Keratinocyte (primary cell): ENCODE results near the gene CRHR2. TPM values are rescaled to one million over a fixed set of nuclear protein-coding genes. Genes with fewer than 3 reads are reported as not detected.

ENCODE experiments used
- DNase-seq: peaks from one replicate; pipeline ENCODE4 v3.0.0-alpha.2; 2011; ENCODE audit warnings: low read depth, missing footprints, low spot score
- FAIRE-seq: peaks from 2 replicates; lab custom pipeline; 2011; peaks lifted over from hg19 to GRCh38; lab: Jason Lieb, UNC
- H2AFZ ChIP-seq: 2 replicates; pipeline ENCODE4 v1.6.0; 2012; ENCODE audit warnings: low read length, control low read depth, inconsistent platforms; ENCODE audit not compliant: control insufficient read depth
- H3K27ac ChIP-seq: 2 replicates; pipeline ENCODE4 v1.5.1; 2011; ENCODE audit warnings: low read length; ENCODE audit not compliant: control insufficient read depth, insufficient read depth
- H3K27me3 ChIP-seq: 3 replicates; pipeline ENCODE4 v1.6.0; 2011; ENCODE audit warnings: low read length; ENCODE audit not compliant: control insufficient read depth, insufficient read depth; ENCODE audit errors: extremely low read depth
- H3K36me3 ChIP-seq, 2 experiments: 2 replicates in 1 of 2; 3 replicates in 1 of 2; pipeline ENCODE4 v1.5.1; 2011; ENCODE audit warnings: low read length in 2 of 2, mild to moderate bottlenecking in 1 of 2; ENCODE audit not compliant: control insufficient read depth in 2 of 2, insufficient read depth in 2 of 2; ENCODE audit errors: extremely low read depth in 1 of 2
- H3K4me1 ChIP-seq: 3 replicates; pipeline ENCODE4 v1.5.1; 2011; ENCODE audit warnings: low read length; ENCODE audit not compliant: control insufficient read depth, insufficient read depth; ENCODE audit errors: extremely low read depth
- H3K4me2 ChIP-seq: 3 replicates; pipeline ENCODE4 v1.6.0; 2011; ENCODE audit warnings: low read depth, low read length; ENCODE audit not compliant: control insufficient read depth, insufficient read depth; ENCODE audit errors: extremely low read depth
- H3K4me3 ChIP-seq, 3 experiments: fragments of 200-600 bp in 1 of 3; sonication (generic) in 1 of 3; 2 replicates in 2 of 3; 3 replicates in 1 of 3; pipeline ENCODE4 v1.5.1; 2011 to 2016; ENCODE audit warnings: low read length in 3 of 3, mild to moderate bottlenecking in 3 of 3, control low read depth in 2 of 3, inconsistent platforms in 1 of 3, low read depth in 1 of 3, mixed read lengths in 1 of 3, mixed run types in 1 of 3, moderate library complexity in 1 of 3; ENCODE audit not compliant: control insufficient read depth in 2 of 3, insufficient read depth in 2 of 3; ENCODE audit errors: extremely low read depth in 1 of 3
- H3K79me2 ChIP-seq: 2 replicates; pipeline ENCODE4 v1.6.0; 2012; ENCODE audit warnings: low read length; ENCODE audit not compliant: control insufficient read depth, insufficient read depth
- H3K9ac ChIP-seq: 3 replicates; pipeline ENCODE4 v1.6.0; 2011; ENCODE audit warnings: low read length; ENCODE audit not compliant: control insufficient read depth, insufficient read depth; ENCODE audit errors: extremely low read depth
- H3K9me1 ChIP-seq: 3 replicates; pipeline ENCODE4 v1.6.0; 2011; ENCODE audit warnings: low read length; ENCODE audit not compliant: control insufficient read depth, insufficient read depth; ENCODE audit errors: extremely low read depth
- H3K9me3 ChIP-seq: 2 replicates; pipeline ENCODE4 v1.5.1; 2012; ENCODE audit warnings: low read depth, low read length; ENCODE audit not compliant: control insufficient read depth
- H4K20me1 ChIP-seq: 3 replicates; pipeline ENCODE4 v1.6.0; 2011; ENCODE audit warnings: low read length; ENCODE audit not compliant: control insufficient read depth, insufficient read depth; ENCODE audit errors: extremely low read depth
- CTCF ChIP-seq, 3 experiments: IDR thresholded peaks in 1 of 3; conservative IDR thresholded peaks in 1 of 3; optimal IDR thresholded peaks in 1 of 3; 2 replicates in 2 of 3; 3 replicates in 1 of 3; pipeline versions ENCODE3 to v1.5.1; 2011; ENCODE audit warnings: low read length in 3 of 3, mild to moderate bottlenecking in 3 of 3, moderate library complexity in 2 of 3, control low read depth in 1 of 3, inconsistent platforms in 1 of 3; ENCODE audit not compliant: insufficient read depth in 2 of 3; ENCODE audit errors: extremely low read depth in 1 of 3
- EZH2 ChIP-seq: IDR thresholded peaks from one replicate; pipeline ENCODE4 v1.6.1; 2012; ENCODE audit warnings: inconsistent platforms, mild to moderate bottlenecking, low read length, moderate library complexity
- dilution Hi-C: fragments of 300-500 bp; cut with MboI; formaldehyde crosslinking; loops from one replicate; pipeline ENCODE4 v1.7.0; 2020; ENCODE audit warnings: low sequenced_read_pairs; ENCODE audit not compliant: extremely low pct_ligation_motif_present
- polyA plus RNA-seq, 5 experiments: library from polyadenylated mRNA; depleted of rRNA in 3 of 5; stranded (reverse) in 3 of 5; stranded (forward) in 1 of 5; unstranded in 1 of 5; fragments of >200 nt; gene quantifications; 1 replicate in 1 of 5; 2 replicates in 3 of 5; 3 replicates in 1 of 5; pipeline versions ENCODE4 v1.2.1 to v1.2.3, GENCODE V29; 2011 to 2012; ENCODE audit warnings: missing spikeins in 2 of 5, low read depth in 1 of 5, low replicate concordance in 1 of 5

The CRHR2 gene
- polyA plus RNA-seq, 1 donor (not counting 4 experiments of a cell fraction or from before 2014, with no cell fraction given), result not detected

GRCh38 chr7:30655096-30655970, 26.9 kb downstream of the CRHR2 start:
- FAIRE-seq, result no peak
- no peak overlapping the region for H2AFZ ChIP-seq
- no peak overlapping the region for H3K27ac ChIP-seq
- no peaks in the 10 kb centered on the region for H3K4me1 ChIP-seq
- H4K20me1 ChIP-seq, result no peaks in the 10 kb centered on the region
- H3K9ac ChIP-seq, result no peak overlapping the region
- DNase-seq, result no peak
- no peak overlapping the region for H3K4me2 ChIP-seq
- TF ChIP-seq EZH2 (no peak), CTCF (optimal IDR thresholded peaks at IDR 0.05 in 1 of 3, IDR thresholded peaks at IDR 0.05 in 1 of 3, conservative IDR thresholded peaks at IDR 0.05 in 1 of 3; ENCODE audit: extremely low read depth in 1 of 3, insufficient read depth in 2 of 3, low read length in 3 of 3) (no peak)
- no peaks in the 10 kb centered on the region for H3K9me1 ChIP-seq
- dilution Hi-C loops, result no loop called here
- H3K36me3 ChIP-seq, result no peaks in the 10 kb centered on the region
- no peaks in the 10 kb centered on the region for H3K79me2 ChIP-seq
- no peaks in the 10 kb centered on the region for H3K27me3 ChIP-seq
- no peaks in the 10 kb centered on the region for H3K9me3 ChIP-seq
- H3K4me3 ChIP-seq, result no peak overlapping the region

GRCh38 chr7:30654296-30655090, 27.8 kb downstream of the CRHR2 start:
- H3K9me1 ChIP-seq, result no peaks in the 10 kb centered on the region
- H2AFZ ChIP-seq, result no peak overlapping the region
- TF ChIP-seq EZH2 (no peak), CTCF (optimal IDR thresholded peaks at IDR 0.05 in 1 of 3, IDR thresholded peaks at IDR 0.05 in 1 of 3, conservative IDR thresholded peaks at IDR 0.05 in 1 of 3; ENCODE audit: extremely low read depth in 1 of 3, insufficient read depth in 2 of 3, low read length in 3 of 3) (no peak)
- no peak overlapping the region for H3K9ac ChIP-seq
- H3K4me3 ChIP-seq, result no peak overlapping the region
- no peak overlapping the region for H3K27ac ChIP-seq
- H3K4me2 ChIP-seq, result no peak overlapping the region
- no peaks in the 10 kb centered on the region for H3K4me1 ChIP-seq
- FAIRE-seq, result no peak
- H3K36me3 ChIP-seq, result no peaks in the 10 kb centered on the region
- no peaks in the 10 kb centered on the region for H4K20me1 ChIP-seq
- H3K9me3 ChIP-seq, result no peaks in the 10 kb centered on the region
- no peaks in the 10 kb centered on the region for H3K27me3 ChIP-seq
- H3K79me2 ChIP-seq, result no peaks in the 10 kb centered on the region
- dilution Hi-C loops, result no loop called here
- no peak for DNase-seq
